Ureter (tissue), 1 donor: ENCODE results near the gene TAF9B. TPM values are rescaled to one million over a fixed set of nuclear protein-coding genes. Genes with fewer than 3 reads are reported as not detected.
A peak's percentile ranks its signal among the peaks of the same experiment; 100 is the strongest.
"Not testable (repeated sequence)": the region's sequence is repeated elsewhere in the genome, so short reads cannot be mapped to it uniquely, and the experiment has no call there.

Experiments
- DNase-seq: peaks from one replicate; pipeline ENCODE4 v3.0.0-alpha.2; 2020; ENCODE audit warnings: low spot score
- total RNA-seq: library from RNA; stranded (reverse); gene quantifications from one replicate; pipeline ENCODE4 v1.2.4, GENCODE V29; 2023
- donor health status: DM: yes; HTN: yes; CAD: no.

Gene TAF9B, protein sequence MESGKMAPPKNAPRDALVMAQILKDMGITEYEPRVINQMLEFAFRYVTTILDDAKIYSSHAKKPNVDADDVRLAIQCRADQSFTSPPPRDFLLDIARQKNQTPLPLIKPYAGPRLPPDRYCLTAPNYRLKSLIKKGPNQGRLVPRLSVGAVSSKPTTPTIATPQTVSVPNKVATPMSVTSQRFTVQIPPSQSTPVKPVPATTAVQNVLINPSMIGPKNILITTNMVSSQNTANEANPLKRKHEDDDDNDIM
- total RNA-seq = 35.1 TPM

DNA sequence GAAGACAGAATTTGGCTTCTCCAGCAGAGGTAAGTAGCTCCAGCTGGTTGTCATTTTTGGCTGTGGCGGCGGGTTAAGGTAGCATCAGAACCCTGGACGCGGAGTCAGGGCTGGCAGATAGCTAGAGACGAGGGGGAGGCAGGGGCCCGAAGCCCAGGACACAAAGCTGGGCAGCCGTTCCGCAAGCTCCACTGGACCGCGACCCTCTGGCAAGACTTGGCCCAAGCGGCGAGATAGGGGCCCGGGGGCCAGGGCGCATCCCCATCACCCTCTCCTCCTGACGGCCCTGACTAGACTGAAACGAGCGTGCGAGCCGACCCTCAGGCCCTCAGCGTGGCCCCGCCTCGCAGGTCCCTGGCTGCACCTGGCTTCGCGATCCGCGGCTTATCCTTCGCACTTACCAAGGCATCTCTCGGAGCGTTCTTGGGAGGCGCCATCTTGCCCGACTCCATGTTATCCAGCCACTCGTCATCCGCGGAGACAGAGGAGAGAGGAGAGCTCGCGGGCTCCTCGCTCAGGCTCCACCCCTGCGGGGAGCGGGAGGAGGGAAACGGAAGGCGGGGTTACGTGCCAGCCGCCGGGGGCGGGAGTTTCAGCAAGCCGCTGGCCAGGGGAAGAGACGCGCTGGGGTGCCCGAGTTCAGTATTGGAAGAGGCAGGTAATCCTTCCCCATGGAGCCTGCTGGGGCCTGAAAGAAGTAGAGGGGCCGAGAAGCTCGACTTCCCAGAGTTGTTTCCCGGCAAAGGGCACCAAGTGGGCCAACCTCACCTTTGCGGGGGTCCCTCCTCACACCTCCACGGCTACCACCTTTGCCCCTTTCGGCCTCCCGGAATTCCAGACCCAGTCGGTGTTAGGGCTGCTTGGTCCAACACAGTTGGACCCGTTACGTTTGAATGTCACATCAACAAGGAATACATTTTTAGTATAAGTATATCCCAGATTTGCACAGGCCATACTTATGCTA lies at the start of gene TAF9B:
Gene TAF9B, minus strand, starts transcription at position 491 of the 964 bp plus-strand sequence. Its CDS starts 39 bp downstream, at position 452.
- DNase-seq = peak; percentile 88

DNA sequence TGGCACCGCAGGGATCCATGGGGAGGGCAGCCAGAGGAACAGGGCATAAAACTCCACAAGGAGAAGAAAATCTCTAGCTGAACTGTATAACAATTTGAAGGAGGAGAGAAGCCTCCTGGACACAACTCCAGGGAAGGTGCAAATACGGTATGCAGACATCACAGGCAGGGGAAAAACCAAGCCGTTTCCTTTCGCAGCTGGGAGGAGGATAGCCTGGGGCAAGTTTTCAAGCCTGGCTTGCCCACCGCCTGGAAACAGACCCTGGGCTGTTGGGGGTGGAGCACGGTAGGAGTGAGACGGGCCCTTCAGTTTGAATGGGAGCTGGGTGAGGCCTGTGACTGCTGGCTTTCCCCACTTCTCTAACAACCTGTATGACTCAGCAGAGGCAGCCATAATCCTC lies 43.4 kb upstream of the TAF9B start:
- DNase-seq = no peak

DNA sequence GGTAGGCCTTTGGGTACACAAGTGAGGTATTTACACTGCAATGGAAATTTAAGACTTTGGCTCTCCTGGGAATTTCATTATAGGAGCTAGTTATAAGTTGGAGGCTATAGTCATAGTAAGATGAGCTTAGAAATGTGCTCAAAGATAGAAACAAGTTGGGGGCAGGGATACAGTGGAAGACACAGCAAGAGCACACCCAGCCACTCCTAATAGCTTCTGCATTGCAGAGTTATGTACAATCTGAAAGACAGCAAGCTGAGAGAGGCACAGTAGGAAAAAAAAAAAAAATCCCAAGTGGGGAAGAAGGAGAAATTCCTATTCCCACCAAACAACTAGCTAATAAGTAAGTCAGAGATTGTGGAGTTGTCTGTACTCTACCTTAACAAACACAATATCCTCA lies 41.9 kb upstream of the TAF9B start:
- no peak for DNase-seq

GRCh38 chrX:78168065-78168464 lies 28.6 kb upstream of the TAF9B start:
- DNase-seq = no peak

- DNase-seq = no peak
Measured at GRCh38 chrX:78165425-78165824, 26.0 kb upstream of the TAF9B start.

- DNase-seq = not testable (repeated sequence)
Measured at GRCh38 chrX:78163175-78163574, 23.7 kb upstream of the TAF9B start.

- DNase-seq = not testable (repeated sequence)
Measured at GRCh38 chrX:78160711-78161110, 21.3 kb upstream of the TAF9B start.

- DNase-seq = not testable (repeated sequence)
Measured at GRCh38 chrX:78157846-78158245, 18.4 kb upstream of the TAF9B start.

DNA sequence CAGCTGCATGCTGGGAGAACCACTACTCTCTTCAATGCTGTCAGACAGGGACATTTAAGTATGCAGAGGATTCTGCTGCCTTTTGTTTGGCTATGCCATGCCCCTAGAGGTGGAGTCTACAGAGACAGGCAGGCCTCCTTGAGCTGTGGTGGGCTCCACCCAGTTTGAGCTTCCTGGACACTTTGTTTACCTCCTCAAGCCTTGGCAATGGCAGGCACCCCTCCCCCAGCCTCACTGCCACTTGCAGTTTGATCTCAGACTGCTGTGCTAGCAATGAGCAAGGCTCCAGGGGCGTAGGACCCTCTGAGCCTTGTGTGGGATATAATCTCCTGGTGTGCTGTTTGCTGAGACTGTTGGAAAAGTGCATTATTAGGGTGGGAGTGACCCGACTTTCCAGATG lies 17.9 kb upstream of the TAF9B start:
- not testable (repeated sequence) for DNase-seq

DNA sequence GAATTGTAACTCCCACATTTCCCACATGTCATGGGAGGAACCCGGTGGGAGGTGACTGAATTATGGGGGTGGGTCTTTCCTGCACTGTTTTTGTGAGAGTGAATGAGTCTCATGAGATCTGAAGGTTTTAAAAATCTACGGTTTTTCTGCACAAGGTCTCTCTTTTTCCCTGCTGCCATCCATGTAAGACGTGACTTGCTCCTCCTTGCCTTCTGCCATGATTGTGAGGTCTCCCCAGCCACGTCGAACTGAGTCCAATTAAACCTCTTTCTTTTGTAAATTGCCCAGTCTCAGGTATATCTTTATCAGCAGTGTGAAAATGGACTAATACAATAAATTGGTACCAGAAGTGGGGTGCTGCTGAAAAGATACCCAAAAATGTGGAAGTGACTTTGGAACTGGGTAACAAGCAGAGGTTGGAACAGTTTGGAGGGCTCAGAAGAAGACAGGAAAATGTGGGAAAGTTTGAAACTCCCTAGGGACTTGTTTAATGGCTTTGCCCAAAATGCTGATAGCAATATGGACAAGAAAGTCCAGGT lies 7.6 kb upstream of the TAF9B start:
- DNase-seq = not testable (repeated sequence)

GRCh38 chrX:78140206-78140605 lies 756 bp upstream of the TAF9B start:
- no peak for DNase-seq

DNA sequence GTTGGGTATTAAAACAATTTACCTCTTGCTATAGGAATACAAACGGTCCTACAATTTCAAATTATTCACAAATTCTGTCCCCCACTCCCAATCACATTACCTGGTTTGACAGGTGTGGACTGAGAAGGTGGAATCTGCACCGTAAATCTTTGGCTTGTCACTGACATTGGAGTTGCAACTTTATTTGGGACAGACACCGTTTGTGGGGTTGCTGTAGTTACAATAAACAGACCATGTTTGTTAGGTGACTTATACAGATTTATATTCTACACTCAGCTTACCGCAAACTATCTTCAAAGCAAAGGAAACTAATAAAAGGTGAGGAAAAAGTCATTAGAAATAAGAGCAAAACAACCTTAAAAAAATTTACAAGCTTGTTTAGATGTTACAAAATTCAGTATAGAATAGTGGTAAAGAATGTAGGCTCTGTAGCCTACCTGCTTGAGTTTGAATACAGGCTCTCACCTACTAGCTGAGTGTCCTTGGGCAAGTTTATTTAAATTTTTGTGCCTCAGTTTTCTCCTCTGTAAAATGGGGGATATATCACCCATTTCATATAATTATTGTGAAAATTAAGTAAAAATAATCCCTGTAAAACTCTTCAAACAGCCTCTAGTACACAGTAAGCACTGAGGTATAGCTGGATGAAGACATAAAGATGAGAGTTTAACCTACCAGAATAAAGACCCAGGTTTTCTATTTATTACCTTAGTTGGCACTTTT lies 6.1 kb downstream of the TAF9B start:
- DNase-seq = no peak

DNA sequence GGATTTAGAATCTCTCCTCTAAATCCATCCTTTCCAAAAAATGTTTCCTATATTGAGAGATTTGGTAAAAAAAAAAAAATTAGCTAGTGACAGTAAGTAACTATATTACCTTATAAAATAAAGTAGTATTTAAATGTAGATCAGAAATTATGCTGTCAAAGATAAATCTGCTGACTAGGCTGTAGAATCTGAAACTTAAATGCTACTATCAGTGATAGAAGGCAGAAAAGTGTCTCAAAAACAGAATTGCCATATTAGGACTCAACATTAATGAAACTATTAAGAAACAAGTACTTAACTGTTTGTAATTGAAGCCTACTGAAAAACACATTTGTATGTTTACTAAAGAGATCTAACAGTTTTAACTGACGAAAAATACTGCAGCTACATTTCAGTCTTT lies 8.3 kb downstream of the TAF9B start:
- DNase-seq = no peak

GRCh38 chrX:78130396-78130795 lies 9.1 kb downstream of the TAF9B start:
- no peak for DNase-seq

DNA sequence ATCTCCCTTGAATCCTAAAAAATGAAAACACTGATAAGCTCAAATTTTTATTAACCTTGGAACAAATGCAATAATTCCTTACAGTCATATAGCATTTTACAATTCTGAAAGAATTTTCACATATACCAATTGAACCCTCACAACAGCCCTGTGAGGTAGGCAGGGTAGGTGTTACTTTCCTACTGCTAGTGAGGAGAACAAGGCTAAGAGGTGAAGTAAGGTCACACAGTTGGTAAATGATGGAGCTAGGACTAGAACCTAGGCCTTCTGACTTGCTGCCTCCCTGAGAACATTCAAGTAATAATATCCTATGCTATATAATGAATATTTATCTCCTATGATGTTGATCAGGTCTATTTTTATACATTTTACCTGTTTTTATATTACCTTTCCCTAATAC lies 9.7 kb downstream of the TAF9B start:
- DNase-seq = no peak

DNA sequence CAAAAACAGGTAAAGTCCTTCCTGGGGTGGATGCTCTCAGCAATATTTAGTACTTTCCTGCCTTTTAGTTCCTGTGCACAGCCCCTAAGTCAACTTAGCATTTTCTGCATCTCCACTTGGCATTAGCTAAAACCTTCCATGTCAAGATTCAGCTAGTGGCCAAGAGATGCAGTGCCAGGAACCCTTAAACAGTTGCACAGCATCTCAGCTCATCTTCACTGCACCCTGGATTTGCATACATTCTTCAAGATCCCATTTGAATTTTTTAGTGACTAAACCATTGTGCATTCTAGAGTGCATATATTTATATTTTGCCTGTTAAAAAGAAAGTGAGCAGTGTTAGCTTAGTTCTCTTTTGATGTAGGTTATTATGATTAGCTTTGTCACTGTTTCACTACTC lies 13.7 kb downstream of the TAF9B start:
- DNase-seq = not testable (repeated sequence)

GRCh38 chrX:78125148-78125547 lies 14.3 kb downstream of the TAF9B start:
- DNase-seq = no peak

- no peak for DNase-seq
Measured at GRCh38 chrX:78124307-78124706, 15.1 kb downstream of the TAF9B start.

- no peak for DNase-seq
Measured at GRCh38 chrX:78123190-78123589, 16.3 kb downstream of the TAF9B start.

GRCh38 chrX:78119521-78120227 lies 19.8 kb downstream of the TAF9B start:
- DNase-seq = no peak

DNA sequence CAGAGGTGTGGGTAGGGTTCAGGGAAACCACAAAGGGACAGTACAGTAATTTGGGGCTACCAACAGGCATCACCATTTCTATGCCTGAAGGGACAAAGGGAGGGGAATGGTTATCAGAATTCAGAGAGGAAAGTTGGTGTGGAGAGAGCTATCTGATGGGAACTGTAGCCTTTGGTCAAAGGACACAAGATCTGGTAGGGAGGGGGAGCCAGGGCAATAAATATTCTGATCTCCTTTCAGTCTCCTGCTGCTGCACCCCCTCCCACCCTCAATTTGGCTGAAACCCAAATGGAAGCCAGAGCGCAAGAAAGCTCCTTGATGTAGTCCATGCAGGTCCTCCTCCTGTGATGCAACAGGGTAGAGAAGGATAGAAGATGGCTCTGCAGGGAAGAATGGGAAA lies 20.8 kb downstream of the TAF9B start:
- no peak for DNase-seq
